GM19328 (cell line): ENCODE data around the gene GPATCH1.
"Not testable (repeated sequence)": the region's sequence is repeated elsewhere in the genome, so short reads cannot be mapped to it uniquely, and the experiment has no call there.

Experiments
- ATAC-seq: cut with Tn5 transposase; IDR thresholded peaks from one replicate; pipeline ENCODE4 v1.9.1; 2021; ENCODE audit warnings: mild to moderate bottlenecking, moderate library complexity; ENCODE audit not compliant: unreplicated experiment

The GPATCH1 gene

DNA sequence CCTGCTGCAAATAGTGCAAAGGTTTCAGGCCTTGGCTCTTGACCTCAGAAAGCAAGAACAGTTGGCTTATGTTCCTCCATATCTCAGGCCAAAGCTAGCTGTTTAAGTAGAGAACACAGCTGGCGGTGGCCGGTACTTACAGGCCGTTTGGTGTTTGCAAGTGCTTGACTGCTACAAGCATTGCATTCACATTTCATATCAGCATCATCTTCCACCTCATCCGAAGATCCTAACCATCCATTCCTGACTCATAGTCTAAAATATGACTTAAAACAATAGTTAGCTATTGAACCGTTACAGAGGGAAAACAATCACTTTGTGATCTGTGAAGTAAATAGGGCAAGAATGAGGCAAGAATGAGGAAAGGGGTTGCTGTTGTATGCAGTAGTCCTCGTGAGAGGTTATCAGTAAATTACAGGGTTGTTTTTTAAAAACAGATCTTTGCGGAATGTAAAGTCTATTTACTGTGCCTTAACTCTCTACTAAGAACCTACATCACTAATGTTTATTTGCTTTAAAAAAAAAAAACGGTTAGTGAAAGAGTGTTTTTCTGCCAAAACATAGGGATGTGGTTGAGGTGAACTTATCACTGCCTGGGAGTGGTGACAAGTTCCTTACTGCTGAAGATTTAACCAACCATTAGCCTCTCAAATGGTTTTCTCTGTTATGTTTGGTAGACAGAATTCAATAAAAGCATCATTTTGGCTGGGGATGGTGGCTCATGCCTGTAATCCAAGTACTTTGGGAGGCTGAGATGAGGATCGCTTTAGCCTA lies 29.3 kb downstream of the GPATCH1 start:
- no peak for ATAC-seq

DNA sequence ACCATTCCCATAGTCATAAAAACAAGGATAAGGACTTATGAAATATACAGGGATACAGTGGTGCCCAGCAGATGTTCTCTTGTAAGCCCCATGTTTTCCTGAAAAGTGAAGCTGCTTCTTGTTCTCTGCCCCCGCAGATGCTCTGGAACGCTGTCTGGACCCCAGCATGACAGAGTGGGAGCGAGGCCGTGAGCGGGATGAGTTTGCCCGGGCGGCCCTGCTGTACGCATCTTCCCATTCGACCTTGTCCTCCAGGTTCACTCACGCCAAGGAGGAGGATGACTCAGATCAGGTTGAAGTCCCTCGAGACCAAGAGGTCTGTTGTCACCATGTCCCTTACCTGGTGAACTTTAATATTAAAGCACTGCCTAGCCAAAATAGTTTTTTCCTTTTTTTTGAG lies 30.6 kb downstream of the GPATCH1 start:
- no peak for ATAC-seq

DNA sequence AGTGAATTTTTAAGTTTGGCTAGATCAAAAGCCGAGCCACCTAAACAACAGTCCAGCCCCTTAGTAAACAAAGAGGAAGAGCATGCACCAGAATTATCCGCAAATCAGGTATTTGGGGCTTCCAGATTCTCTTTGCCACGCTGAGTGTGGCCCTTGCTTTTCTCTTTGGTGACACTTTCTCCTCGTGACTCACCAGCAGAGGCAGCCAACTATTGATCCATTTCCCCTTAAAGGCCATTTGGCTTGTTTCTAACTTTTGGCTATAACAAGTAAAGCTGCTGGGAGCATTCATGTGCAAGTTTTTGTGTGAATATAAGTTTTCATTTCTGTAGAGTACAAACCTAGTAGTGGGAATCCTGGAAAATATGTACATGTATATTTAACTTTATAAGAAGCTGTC lies 33.3 kb downstream of the GPATCH1 start:
- no peak for ATAC-seq

DNA sequence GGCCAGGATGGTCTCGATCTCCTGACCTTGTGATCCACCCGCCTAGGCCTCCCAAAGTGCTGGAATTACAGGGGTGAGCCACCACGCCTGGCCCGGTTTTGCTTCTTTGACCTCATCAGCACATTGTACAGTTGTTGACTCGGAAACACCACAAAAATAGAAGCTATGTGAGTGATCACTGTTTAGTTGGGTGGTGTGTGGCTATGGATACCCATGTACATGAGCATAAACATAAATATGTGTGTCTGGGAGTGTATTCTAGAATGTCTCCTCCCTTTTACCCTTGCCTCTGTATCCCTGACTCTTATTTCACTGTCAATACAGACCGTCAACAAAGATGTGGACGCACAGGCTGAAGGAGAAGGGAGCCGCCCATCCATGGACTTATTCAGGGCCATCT lies 36.5 kb downstream of the GPATCH1 start:
- ATAC-seq: no peak

DNA sequence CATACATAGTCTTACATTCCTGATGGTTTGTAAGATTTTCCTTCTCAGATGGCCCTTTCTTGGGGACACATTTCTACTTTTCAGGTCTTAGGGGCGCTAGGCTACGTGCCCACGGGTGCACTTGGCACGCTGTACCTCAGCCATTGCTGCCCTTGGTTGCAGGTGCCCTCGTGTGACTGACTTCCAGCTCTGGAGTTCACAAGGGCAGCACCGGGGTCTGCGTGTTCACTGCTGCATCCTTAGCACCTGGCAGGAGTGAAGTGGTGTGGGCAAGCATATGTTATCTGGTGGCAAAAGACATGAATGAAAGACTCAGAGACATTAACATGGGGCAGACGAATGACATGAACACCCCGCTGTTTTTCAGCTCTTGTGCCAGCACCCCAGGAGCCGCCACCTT lies 37.7 kb downstream of the GPATCH1 start:
- ATAC-seq: no peak

DNA sequence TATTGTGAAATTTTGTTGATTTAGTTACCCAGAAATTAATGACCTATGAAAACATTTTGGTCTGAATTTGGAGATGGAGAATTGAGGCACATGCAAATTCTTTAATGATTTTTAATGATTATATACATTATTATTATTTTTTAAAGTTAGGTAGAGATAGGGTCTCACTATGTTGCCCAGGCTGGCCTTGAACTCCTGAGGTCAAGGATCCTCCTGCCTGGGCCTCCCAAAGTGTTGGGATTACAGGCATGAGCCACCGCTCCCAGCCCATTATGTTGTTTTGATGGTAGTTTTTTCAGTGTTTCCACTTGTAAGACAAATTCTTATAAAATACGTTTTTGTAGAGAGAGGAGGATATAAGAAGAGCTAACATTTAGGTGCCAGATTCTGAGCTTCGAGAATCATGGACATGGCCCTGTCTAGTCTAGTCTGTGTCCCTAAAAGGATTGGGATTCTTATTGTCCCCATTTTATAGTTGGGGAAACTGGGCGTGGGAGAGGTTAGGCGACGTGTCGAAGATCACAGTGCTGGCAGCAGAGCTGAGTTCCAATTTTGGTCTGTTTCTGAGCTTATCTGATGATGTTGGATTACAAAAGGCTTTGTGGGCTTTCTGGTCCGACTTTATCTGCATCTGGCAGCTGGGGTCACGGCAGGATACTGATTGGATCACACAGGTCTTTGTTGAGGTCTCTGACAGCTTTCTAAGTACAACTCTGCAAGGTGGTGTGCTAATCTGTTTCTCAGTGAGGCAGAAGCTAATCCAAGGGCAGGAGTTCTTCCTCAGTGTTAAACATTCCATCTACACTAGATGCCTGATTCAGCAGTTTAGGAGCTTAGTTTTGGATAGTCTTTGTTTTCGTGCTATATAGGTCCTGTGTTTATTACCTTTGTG lies 43.5 kb downstream of the GPATCH1 start:
- no peak for ATAC-seq

DNA sequence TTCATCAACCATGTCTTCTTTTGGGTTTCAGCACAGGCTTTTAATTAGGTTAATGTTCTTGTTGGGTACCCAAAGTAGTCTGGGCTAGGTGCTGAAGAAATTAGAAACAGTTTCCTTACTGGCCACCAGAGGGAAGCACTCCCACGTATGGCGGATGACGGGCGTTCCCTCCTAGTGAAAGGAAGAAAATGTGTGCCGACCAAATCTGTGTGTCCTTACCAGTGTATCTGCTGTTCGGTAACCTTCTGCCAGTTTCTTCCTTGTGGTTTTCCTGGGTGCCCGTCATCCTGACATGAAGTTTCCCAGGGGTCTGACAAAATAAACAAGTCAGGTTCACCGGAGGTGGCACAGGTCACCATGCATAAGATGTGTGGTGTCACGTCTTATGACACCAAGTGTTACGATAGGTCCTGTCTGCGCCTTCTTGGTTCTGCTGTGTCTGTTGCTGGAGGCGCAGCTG lies 45.0 kb downstream of the GPATCH1 start:
- ATAC-seq: no peak

DNA sequence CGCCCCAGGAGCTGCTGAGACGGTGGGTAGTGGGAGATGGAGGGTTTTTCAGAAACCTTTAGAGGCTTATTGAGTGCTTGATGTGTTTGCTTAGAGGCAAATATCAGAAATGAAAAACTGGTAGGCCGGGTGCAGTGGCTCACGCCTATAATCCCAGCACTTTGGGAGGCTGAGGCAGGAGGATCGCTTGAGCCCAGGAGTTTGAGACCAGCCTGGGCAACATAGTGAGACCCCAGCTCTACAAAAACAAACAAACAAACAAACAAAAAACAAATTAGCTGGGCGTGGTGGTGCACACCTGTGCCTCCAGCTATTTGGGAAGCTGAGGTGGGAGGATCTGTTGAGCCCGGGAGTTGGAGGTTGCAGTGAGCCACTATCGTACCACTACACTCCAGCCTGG lies 45.7 kb downstream of the GPATCH1 start:
- not testable (repeated sequence) for ATAC-seq

DNA sequence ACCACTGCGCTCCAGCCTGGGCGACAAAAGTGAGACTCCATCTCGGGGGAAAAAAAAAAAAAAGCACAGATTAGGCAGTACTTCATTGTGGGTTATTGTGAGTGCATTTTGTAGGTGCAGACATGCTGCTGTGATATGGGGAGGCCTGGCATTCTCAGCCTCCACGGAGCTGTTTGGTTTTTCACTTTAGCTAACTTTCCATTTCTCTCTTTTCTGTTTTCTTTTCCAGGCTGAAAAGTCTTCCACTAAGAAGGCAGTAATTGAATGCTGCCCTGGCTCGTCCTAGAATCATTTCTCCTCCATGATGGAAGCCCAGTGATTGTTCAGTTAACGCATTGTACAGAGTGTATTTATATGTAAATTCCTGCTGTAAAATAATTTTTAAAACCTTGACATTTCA lies 48.9 kb downstream of the GPATCH1 start:
- no peak for ATAC-seq

DNA sequence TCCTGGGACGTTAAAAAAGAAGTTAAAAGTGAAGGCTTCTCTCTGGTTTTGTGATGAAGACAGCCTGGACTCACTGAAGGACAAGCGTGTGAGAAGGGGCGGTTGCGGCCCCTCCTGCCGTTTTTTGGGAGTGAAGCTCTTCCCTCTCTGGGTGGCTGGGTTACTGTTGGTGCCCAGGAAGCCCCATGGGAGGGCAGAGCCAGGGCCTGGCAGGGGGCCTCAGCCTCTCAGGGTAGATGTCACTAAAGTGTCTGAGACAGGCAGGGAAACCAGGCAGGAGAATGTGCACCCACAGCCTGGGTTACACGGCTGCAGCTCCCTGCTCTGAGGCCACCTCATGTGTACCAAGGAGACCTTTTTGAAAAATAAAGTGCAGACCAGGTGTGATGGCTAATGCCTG lies 49.5 kb downstream of the GPATCH1 start:
- no peak for ATAC-seq

DNA sequence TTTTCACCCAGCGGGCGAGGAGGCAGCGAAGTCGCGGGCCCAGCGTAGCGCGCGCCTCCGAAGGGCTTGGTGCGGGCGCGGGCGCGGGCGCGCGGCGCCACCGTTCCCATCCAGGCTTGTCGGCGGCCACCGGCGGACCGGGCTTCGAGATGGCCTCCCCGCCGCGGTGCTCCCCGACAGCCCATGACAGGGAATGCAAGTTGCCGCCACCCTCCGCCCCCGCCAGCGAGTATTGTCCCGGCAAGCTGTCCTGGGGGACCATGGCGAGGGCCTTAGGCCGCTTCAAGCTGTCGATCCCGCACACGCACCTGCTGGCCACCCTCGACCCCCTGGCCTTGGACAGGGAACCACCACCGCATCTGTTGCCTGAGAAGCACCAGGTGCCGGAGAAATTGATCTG lies 51.0 kb downstream of the GPATCH1 start, which contains the start of gene WDR88:
TSS of gene WDR88 (plus strand) at position 94 of the 400 bp plus-strand sequence. CDS start at position 150, 56 bp downstream.
- ATAC-seq: no peak

DNA sequence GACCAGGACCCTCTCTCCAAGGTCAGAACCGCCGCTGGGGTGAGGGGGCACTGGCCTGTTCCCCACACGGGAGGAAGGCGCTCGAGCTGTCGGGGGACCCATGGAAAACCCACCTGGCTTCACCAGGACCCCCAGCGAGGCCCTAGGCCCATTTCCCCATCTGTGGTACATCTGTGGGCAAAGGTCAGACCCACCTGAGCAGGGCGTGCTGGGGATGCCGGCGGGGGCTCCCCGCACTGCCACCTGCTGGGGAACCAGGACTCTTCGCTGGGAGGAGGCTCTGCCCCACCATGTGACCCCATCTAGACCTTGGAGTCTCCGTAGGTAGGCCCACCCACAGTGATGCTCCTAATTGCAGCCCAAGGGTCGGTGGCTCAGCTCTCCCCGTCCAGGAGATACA lies 51.4 kb downstream of the GPATCH1 start:
- no peak for ATAC-seq

DNA sequence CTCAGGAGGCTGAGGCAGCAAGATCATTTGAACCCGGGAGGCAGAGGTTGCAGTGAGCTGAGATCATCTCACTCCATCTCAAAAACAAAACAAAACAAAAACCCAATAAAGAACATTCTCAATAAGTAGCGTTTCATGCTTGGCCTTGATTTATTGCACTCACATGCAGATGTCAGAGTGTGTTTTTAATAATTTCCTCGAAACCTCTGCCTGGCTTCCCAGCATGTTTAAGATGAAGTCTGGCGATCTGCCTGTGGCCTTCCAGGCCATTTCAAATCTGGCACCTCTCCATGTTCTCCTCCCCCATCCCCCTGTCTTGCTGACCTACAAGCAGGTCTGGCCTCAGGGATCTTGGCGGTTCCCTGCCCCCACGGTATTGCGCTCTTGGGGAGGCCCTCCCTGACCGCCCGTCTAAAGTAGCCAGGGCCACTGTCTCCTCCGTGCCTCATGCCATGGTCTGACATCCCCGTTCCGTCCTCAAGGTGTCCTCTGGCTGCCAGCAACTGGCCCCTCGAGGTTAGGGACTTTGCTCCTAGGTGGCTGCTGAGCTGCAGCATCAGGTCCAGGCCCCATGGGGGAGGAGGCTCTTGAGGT lies 52.6 kb downstream of the GPATCH1 start:
- no peak for ATAC-seq

DNA sequence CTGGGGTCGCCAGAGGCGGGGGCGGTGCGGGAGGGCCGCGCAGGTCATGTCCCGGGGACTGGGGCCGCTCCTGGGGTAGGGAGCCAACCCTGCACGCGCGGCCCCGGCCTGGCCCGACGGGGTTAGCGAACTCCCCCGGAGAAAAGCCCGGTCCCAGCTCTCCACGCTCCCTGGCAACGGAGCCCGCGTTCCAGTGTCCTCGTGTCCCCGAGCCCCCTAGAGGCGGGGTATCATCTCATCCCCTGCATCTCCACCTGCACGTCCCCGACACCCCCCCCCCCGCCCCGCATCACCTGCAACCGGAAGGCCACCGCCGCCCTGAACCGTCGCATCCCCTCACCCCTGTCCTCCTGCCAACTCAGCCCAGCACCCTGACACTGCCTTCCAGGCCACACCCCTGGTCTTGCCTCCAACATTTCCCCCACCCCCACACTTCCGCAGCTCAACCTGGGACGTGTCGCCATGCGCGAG lies 53.6 kb downstream of the GPATCH1 start:
- ATAC-seq: no peak

DNA sequence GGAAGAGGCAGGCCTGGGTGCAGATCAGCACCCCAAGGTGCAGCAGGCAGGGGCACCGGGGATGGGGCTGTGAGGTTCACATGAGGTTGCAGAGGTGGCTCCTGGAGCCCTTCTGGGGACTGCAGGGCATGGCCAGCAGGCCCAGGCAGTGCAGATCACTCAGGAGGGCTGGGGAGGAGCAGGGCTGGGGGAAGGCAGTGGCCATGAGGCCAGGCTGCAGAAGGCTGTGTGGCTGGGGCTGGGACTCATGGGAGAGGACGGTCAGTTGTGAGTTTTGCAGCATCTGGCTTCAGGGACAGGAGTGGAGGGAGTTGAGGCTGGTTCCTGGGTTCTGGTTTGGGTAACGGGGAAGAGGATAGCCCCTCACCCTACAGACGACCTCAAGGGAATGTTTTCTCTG lies 58.2 kb downstream of the GPATCH1 start:
- ATAC-seq: no peak

DNA sequence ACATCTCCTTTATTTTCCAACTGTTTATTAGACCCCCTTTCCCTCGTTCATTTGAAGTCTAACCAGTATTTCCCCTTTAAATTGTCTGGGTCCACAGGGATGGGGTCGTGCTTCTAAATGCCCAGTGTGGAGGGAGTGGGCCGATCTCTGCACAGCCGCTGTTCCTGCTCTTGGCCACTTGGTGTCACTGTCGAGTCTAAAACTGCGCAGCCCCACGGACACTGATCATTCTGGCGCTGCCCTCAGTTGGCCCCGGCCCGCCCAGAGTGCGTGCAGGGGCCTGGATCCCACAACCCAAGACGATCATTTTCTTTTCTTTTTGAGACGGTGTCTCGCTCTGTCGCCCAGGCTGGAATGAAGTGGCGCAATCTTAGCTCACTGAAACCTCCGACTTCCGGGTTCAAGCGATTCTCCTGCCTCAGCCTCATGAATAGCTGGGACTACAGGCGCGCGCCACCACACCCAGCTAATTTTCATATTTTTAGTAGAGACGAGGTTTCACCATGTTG lies 63.0 kb downstream of the GPATCH1 start:
- no peak for ATAC-seq

DNA sequence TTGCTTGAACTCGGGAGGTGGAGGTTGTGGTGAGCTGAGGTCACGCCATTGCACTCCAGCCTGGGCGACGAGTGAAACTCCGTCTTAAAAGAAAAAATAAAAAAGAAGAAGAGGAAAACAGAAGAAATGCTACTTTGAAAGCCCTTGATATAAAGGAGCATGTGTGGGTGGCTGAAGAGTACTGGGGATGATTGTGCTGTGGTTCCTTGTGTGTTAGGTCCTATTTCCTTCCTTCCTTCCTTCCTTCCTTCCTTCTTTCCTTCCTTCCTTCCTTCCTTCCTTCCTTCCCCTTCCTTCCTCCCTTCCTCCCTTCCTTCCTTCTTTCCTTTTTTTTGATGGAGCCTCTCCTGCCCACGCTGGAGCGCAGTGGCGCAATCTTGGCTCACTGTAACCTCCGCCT lies 65.2 kb downstream of the GPATCH1 start:
- ATAC-seq: no peak

DNA sequence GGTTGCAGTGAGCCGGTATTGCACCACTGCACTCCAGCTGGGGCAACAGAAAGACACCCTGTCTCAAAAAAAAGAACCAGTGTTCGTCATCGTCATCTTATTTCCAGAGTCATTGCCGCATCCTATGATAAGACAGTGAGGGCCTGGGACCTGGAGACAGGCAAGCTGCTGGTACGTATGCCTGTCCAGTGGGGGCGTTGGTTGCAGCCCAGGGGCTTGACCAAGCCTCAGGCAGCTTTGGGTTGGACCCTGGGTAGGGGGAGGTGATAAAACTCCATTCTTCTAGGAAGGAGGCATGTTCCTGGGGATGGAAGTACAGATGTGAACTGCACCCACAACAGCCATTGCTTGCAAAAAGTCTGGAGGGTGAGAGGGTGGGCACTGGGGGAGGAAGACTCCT lies 66.6 kb downstream of the GPATCH1 start:
- ATAC-seq: no peak

DNA sequence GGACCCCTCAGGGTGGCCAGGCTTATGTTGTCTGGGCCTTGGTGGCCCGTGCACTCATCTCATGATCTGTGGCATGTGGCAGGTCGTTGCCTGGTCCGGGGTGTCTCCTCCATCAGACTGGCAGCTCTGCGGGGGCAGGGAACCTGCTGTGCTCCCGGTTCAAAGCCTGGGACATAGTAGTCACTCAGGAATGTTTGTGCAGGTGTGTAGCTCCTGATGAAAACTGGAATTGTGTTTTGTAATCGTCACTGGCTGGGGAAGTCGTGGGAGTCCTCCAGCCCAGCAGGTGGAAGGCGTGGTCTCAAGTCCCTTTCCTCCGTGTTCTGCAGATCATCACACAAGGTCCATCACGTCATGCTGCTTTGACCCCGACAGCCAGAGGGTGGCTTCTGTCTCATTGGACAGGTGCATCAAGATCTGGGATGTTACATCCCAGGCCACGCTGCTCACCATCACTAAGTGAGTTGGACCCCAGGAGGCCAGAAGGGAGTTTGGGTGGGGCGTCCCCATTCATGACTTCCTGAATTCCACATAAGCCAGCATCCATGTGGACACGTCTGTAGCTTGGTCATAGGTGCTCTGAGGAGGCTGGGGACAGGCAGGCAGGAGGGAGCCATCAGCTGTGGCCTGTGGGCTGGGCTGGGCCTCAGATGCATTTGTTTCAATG lies 70.0 kb downstream of the GPATCH1 start:
- no peak for ATAC-seq

DNA sequence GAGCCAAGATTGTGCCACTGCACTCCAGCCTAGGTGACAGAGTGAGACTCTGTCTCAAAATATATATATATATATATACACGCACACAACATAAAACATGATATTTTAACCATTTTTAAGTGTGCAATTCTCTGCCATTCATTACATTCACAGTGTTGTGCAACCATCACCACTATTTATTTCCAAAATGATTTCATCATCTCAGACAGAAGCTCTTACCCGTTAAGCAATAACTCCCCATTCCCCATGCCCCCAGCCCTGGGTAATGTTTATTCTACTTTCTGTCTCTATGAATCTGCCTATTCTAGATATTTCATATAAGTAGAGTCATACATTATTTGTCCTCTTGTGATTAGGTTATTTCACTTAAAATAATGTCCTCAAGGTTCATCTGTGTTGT lies 71.2 kb downstream of the GPATCH1 start:
- no peak for ATAC-seq

DNA sequence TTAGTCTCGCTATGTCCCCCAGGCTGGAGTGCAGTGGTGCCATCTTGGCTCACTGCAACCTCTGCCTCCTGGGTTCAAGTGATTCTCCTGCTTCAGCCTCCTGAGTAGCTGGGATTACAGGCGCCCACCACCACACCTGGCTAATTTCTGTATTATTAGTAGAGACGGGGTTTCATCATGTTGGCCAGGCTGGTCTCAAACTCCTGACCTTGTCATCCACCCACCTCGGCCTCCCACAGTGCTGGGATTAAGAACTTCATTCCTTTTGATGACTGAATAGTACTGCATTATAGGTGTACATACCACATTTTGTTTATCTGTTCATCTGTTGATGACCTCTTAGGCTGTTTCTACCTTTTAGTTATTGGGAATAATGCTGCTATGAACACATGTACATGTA lies 71.6 kb downstream of the GPATCH1 start:
- not testable (repeated sequence) for ATAC-seq
